GM12872 (cell line): Measurements from ENCODE around the gene ANHX.

Experiments
- TF ChIP-seq, protein P1 (sequence below): IDR thresholded peaks from 3 replicates; pipeline ENCODE4 v1.5.1; 2011; ENCODE audit warnings: low read depth, mild to moderate bottlenecking, low read length, moderate library complexity; ENCODE audit not compliant: insufficient read depth

The ANHX gene

DNA sequence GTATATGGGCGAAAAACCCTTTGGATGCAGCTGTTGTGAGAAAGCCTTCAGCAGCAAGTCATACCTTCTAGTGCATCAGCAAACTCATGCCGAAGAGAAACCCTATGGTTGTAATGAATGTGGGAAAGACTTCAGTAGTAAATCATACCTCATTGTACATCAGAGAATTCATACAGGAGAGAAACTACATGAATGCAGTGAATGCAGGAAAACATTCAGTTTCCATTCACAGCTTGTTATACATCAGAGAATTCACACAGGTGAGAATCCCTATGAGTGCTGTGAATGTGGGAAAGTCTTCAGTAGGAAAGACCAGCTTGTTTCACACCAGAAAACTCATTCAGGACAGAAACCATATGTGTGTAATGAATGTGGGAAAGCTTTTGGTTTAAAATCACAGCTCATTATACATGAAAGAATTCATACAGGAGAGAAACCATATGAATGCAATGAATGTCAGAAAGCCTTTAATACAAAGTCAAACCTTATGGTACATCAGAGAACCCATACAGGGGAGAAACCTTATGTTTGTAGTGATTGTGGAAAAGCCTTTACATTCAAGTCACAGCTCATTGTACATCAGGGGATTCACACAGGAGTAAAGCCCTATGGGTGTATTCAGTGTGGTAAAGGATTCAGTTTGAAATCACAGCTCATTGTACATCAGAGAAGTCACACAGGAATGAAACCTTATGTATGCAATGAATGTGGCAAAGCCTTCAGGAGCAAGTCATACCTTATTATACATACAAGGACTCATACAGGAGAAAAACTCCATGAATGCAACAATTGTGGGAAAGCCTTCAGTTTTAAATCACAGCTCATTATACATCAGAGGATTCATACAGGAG, 33.0 kb downstream of the ANHX start:
- TF ChIP-seq, protein P1, sequence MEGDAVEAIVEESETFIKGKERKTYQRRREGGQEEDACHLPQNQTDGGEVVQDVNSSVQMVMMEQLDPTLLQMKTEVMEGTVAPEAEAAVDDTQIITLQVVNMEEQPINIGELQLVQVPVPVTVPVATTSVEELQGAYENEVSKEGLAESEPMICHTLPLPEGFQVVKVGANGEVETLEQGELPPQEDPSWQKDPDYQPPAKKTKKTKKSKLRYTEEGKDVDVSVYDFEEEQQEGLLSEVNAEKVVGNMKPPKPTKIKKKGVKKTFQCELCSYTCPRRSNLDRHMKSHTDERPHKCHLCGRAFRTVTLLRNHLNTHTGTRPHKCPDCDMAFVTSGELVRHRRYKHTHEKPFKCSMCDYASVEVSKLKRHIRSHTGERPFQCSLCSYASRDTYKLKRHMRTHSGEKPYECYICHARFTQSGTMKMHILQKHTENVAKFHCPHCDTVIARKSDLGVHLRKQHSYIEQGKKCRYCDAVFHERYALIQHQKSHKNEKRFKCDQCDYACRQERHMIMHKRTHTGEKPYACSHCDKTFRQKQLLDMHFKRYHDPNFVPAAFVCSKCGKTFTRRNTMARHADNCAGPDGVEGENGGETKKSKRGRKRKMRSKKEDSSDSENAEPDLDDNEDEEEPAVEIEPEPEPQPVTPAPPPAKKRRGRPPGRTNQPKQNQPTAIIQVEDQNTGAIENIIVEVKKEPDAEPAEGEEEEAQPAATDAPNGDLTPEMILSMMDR, result no peak

DNA sequence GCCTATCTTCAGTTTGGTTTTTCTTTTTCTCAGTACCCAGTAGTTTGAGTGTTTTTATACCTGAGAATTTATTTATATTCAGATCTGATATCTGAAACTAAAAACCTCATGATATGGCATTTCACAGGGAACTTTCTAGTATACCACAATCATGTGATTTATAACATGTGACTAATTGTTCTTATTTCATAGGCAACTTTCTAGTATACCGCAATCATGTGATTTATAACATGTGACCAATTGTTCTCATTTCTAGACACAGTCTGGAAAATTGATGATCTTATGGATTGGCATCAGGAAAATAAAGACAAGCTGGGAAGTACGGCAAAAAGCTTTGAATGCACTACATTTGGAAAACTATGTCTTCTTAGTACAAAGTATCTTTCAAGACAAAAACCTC, 33.8 kb downstream of the ANHX start:
- TF ChIP-seq, protein P1, result no peak

DNA sequence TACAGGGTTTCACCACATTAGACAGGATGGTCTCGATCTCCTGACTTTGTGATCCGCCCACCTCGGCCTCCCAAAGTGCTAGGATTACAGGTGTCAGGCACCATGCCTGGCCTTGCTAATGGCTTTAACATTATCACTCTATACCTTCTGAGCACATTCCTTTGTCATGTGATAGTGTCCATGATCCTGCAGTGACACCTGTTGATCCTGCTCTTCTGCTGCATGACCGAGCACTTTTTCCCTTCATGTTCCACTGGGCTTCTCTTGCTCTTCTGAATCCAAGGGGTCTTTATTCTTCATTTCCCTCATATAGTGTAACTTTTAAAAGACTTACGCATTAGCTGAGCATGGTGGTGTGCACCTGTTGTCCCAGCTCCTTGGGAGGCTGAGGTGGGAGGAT, 42.8 kb downstream of the ANHX start:
- TF ChIP-seq, protein P1, result no peak

DNA sequence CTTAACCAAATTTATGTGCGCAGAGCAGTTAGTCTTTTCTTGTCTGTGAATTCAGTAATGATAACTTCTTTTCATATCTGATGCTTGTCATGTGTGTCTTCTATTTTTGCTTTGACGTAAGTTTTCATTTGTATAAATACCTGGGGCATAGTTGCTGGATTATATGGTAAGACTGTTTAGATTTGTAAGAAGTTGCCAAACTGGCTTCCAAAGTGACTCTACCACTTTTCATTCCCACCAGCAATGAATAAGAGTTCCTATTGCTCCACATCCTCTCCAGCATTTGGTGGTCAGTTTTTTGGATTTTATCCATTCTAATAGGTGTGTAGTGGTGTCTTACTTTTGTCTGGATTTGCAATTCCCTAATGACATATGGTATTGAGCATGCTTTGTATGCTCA, 45.5 kb downstream of the ANHX start:
- TF ChIP-seq, protein P1, result no peak

DNA sequence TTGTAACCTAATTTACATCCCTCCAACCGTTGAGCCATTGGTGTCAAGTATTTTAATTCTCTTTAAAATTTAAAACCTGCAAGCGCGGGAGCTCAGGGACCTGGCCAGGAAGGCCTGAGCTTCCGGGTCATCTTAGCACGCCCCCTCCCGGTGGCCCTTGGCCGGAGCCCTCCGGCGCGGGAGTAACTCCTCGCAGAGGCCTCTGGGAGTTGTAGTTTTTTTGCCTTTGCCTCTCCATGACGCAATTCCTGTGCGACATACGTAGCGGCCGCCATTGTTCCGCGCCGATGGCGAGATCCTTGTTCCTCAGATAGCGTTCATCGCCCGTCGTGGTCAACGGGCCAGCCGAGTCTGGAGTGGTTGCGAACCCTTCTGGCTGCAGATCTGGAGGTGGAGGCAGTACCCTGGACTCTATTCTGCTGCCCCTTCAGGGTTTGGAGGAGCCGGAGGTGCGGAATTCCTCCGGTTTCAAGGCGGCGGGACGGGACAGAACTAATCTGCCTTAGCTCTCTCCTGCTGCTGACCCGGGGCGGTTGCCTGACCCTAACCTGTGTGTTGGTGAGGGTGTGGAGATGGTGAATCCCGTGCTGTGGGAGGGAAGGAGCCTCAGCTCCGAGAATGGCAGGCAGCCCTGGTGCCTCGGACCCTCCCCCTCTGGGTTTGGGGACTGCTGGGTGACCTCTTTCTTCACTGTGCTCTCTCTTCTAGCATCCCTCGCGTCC, 54.3 kb downstream of the ANHX start, which contains the start of gene ZNF268:
Gene ZNF268, plus strand, starts transcription at position 258 of the 722 bp plus-strand sequence. CDS start 503 bp downstream, outside the sequence.
- TF ChIP-seq, protein P1, result peak; percentile 87

DNA sequence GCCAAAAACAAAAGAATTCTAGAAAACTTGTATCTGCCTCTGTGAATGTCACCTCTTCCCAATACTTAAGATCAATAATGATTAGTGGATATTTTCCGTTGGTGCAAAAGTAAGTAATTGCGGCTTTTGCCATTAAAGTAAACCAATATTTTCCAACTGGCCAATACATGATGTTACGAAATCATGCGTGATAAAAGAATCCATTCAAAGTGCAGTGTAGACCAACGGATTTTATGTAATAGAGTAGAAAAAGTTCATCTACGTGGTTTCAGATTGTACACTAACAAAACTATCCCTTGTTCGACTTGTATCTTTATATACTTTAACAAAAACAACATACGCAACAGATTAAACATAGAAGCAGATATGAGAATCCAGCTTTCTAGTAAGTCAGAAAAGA, 55.0 kb downstream of the ANHX start:
- TF ChIP-seq, protein P1, result no peak

DNA sequence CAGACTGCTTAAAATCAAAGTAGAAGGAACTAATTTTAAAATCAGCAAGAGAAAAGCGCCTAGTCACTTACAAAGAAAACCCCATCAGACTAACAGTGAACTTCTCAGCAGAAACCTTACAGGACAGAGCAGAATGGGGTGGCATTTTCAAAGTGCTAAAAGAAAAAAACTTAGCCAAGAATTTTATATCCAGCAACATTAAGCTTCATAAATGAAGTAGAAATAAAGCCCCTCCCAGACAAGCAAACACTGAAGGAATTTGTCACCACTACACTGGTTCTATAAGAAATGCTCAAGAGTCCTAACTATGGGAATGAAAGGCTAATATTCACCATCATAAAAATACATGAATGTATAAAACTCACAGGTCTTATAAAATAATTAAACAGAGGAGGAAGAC, 60.8 kb downstream of the ANHX start:
- TF ChIP-seq, protein P1, result no peak
